GM12878 (cell line): ENCODE data around the gene KDM5C. TPM values are rescaled to one million over a fixed set of nuclear protein-coding genes. Genes with fewer than 3 reads are reported as not detected.

ENCODE experiments used
- ATAC-seq: fragments of 200-7000 bp; cut with Tn5 transposase; 3 replicates; pipeline ENCODE4 v1.9.1; 2020; ENCODE audit warnings: mild to moderate bottlenecking, moderate library complexity
- BruUV-seq: library from RNA; stranded (reverse); fragments of 400-500 nt; replicated peaks from 2 replicates; lab custom pipeline; 2021; lab: Mats Ljungman, UMichigan
- CTCF ChIA-PET: fragments of 300-600 bp; sonication (Branson Sonifier 250); formaldehyde crosslinking; extraction: SDS; loops from one replicate; lab custom pipeline; 2021; ENCODE audit warnings: inconsistent platforms; lab: Yijun Ruan, JAX
- POLR2A ChIA-PET: fragments of 350-600 bp; formaldehyde crosslinking; extraction: SDS; loops from one replicate; lab custom pipeline; 2021; ENCODE audit warnings: inconsistent platforms; lab: Charles Lee
- RAD21 ChIA-PET: fragments of 300-600 bp; sonication (Branson Sonifier 250); formaldehyde crosslinking; loops from one replicate; lab custom pipeline; 2023; ENCODE audit warnings: antibody characterized with exemption; ENCODE audit not compliant: unreplicated experiment; lab: Charles Lee
- SMC1A ChIA-PET: fragments of 300-600 bp; sonication (Branson Sonifier 250); formaldehyde crosslinking; loops from one replicate; lab custom pipeline; 2023; ENCODE audit not compliant: unreplicated experiment, uncharacterized antibody; lab: Charles Lee
- DNase-seq: peaks from one replicate; pipeline ENCODE4 v3.0.0-alpha.2; 2011; ENCODE audit warnings: low read depth, low spot score
- FAIRE-seq: peaks from 3 replicates; lab custom pipeline; 2011; peaks lifted over from hg19 to GRCh38; lab: Jason Lieb, UNC
- H2AFZ ChIP-seq: 2 replicates; pipeline ENCODE4 v1.6.0; 2011; ENCODE audit warnings: low read depth, low read length, control low read depth; ENCODE audit not compliant: control insufficient read depth
- H3K27ac ChIP-seq: 2 replicates; pipeline ENCODE4 v1.5.1; 2011; ENCODE audit warnings: control low read depth; ENCODE audit not compliant: control insufficient read depth, insufficient read depth
- H3K27me3 ChIP-seq, 2 experiments: replicated peaks in 1 of 2; 2 replicates each; pipeline versions ENCODE4 v1.6.0 to v1.6.1; 2011; ENCODE audit warnings: low read length in 1 of 2; ENCODE audit not compliant: control insufficient read depth in 2 of 2, insufficient read depth in 2 of 2
- H3K36me3 ChIP-seq, 2 experiments: 2 replicates each; pipeline ENCODE4 v1.5.1; 2011; ENCODE audit warnings: low read length in 1 of 2; ENCODE audit not compliant: control insufficient read depth in 2 of 2, insufficient read depth in 2 of 2
- H3K4me1 ChIP-seq: 2 replicates; pipeline ENCODE4 v1.6.1; 2011; ENCODE audit warnings: mild to moderate bottlenecking, low read length, moderate library complexity, mixed read lengths; ENCODE audit not compliant: control insufficient read depth, insufficient read depth
- H3K4me2 ChIP-seq: 2 replicates; pipeline ENCODE4 v1.6.0; 2011; ENCODE audit warnings: control low read depth; ENCODE audit not compliant: control insufficient read depth, insufficient read depth
- H3K4me3 ChIP-seq: fragments of 200-600 bp; sonication (generic); 2 replicates; pipeline ENCODE4 v1.5.1; 2016
- H3K79me2 ChIP-seq: 2 replicates; pipeline ENCODE4 v1.6.0; 2011; ENCODE audit warnings: low read length; ENCODE audit not compliant: control insufficient read depth, insufficient read depth
- H3K9ac ChIP-seq: 2 replicates; pipeline ENCODE4 v1.8.0; 2011; ENCODE audit warnings: low read length, control low read depth, mixed read lengths; ENCODE audit not compliant: control insufficient read depth, insufficient read depth
- H3K9me3 ChIP-seq: replicated peaks from 3 replicates; pipeline ENCODE4 v1.5.1; 2011; ENCODE audit warnings: mild to moderate bottlenecking, low read length; ENCODE audit not compliant: control insufficient read depth, insufficient read depth
- H4K20me1 ChIP-seq: 2 replicates; pipeline ENCODE4 v1.6.0; 2011; ENCODE audit not compliant: control insufficient read depth, insufficient read depth
- CTCF ChIP-seq, 3 experiments: IDR thresholded peaks in 2 of 3; conservative IDR thresholded peaks in 1 of 3; 2 replicates each; pipeline ENCODE4 v1.5.1; 2011; ENCODE audit warnings: low read depth in 3 of 3, low read length in 3 of 3, mild to moderate bottlenecking in 3 of 3, control low read depth in 2 of 3, moderate library complexity in 2 of 3, inconsistent platforms in 1 of 3, mixed read lengths in 1 of 3; ENCODE audit not compliant: control insufficient read depth in 2 of 3, insufficient read depth in 1 of 3; ENCODE audit errors: extremely low read depth in 1 of 3
- E2F8 ChIP-seq: fragments of 450-650 bp; IDR thresholded peaks from 2 replicates; pipeline ENCODE4 v1.6.1; 2018; ENCODE audit warnings: mild to moderate bottlenecking, low read depth, moderate library complexity; ENCODE audit not compliant: partially characterized antibody
- MTA3 ChIP-seq: IDR thresholded peaks from 2 replicates; pipeline ENCODE4 v1.6.1; 2012; ENCODE audit warnings: low read length, inconsistent platforms, borderline replicate concordance
- POLR2AphosphoS5 ChIP-seq: IDR thresholded peaks from 2 replicates; pipeline ENCODE4 v1.6.1; 2011; ENCODE audit warnings: mild to moderate bottlenecking, low read length, inconsistent platforms
- POU2F2 ChIP-seq: IDR thresholded peaks from 3 replicates; pipeline ENCODE4 v1.6.1; 2011; ENCODE audit warnings: low read depth, mild to moderate bottlenecking, low read length, borderline replicate concordance
- SREBF2 ChIP-seq: IDR thresholded peaks from 2 replicates; pipeline ENCODE4 v1.6.1; 2012; ENCODE audit warnings: mild to moderate bottlenecking, low read length
- ZNF207 ChIP-seq: fragments of 450-650 bp; IDR thresholded peaks from 2 replicates; pipeline ENCODE4 v1.6.1; 2014; ENCODE audit warnings: antibody characterized with exemption, mild to moderate bottlenecking, borderline replicate concordance
- WGBS: methylation state at CpG from one replicate; pipeline ENCODE4 v1.1.6; 2016; ENCODE audit warnings: low lambda C conversion rate; ENCODE audit not compliant: insufficient replicate concordance, insufficient coverage; ENCODE audit errors: missing lambda C conversion rate; 5-methylcytosine and 5-hydroxymethylcytosine counted together
- in situ Hi-C: fragments of 300-500 bp; cut with MboI; formaldehyde crosslinking; loops from 9 replicates; pipeline ENCODE4 v1.14.3; 2018; ENCODE audit warnings: mixed read lengths
- intact Hi-C: fragments of 100-400 bp; cut with micrococcal nuclease; formaldehyde crosslinking; loops from one replicate; pipeline ENCODE4 v1.14.2; 2022; ENCODE audit not compliant: unreplicated experiment
- polyA plus RNA-seq, 11 experiments: library from polyadenylated mRNA; depleted of rRNA in 4 of 11; unstranded in 6 of 11; stranded (reverse) in 5 of 11; fragments of >200 nt; fragmentation: Nextera tagmentation in 4 of 11; fragmentation: Illumina TruSeq in 1 of 11; extraction: Ambion mirVana in 4 of 11; extraction: Trizol in 1 of 11; gene quantifications; 1 replicate in 1 of 11; 2 replicates in 10 of 11; pipeline versions ENCODE4 v1.2.1 to v1.2.3, GENCODE V29; 2011 to 2016; ENCODE audit warnings: inconsistent platforms in 2 of 11, missing spikeins in 2 of 11, low read depth in 1 of 11
- total RNA-seq, 4 experiments: library from RNA; depleted of rRNA in 3 of 4; stranded (reverse); fragments of >200 nt in 3 of 4; fragmentation: Illumina TruSeq in 1 of 4; extraction: Trizol in 1 of 4; gene quantifications; 2 replicates each; pipeline versions ENCODE4 v1.2.1 to v1.2.3, GENCODE V29; 2013 to 2021

The KDM5C gene
- total and polyA plus RNA-seq, 10 of the 15 experiments (the other 5 are each of a cell fraction or from before 2014, with no cell fraction given) = 1.5 to 110 (median 53.0) TPM

- no peak overlapping the region for H3K4me3 ChIP-seq
- SMC1A ChIA-PET = interaction anchor here (0.9 kb wide), 1 partner anchor 26 kb away, joined by 3 read pairs; no protein-coding TSS in a partner anchor
- POLR2A ChIA-PET = no interaction called here
- no peak overlapping the region for H3K9ac ChIP-seq
- 82% methylated on average over 6 of the region's 6 CpGs for WGBS
- H3K4me1 ChIP-seq = peaks cover 6% of the 10 kb centered on the region
- TF ChIP-seq POLR2AphosphoS5 (peak; percentile 27; the same call in 1 of the 2 replicates), ZNF207 (no peak), E2F8 (no peak), SREBF2 (no peak), MTA3 (peak; percentile 77; the same call in 1 of the 2 replicates), POU2F2 (0 out of 3 replicates have a peak, but pooled peaks have one; percentile 21), CTCF (IDR thresholded peaks at IDR 0.05 in 2 of 3, conservative IDR thresholded peaks at IDR 0.05 in 1 of 3; ENCODE audit: control insufficient read depth in 2 of 3, extremely low read depth in 1 of 3, insufficient read depth in 1 of 3, low read depth in 3 of 3, low read length in 3 of 3) (peak in 2 of 3 experiments; percentile 6 to 21; a peak in 1 of 6 replicates)
- H4K20me1 ChIP-seq = no peaks in the 10 kb centered on the region
- H3K36me3 ChIP-seq = peaks cover 16 to 22% of the 10 kb centered on the region in 2 experiments; a peak in 3 of 4 replicates
- CTCF ChIA-PET = interaction anchor here (0.6 to 1.9 kb wide), 6 partner anchors 10 to 92 kb away, joined by 3 to 9 read pairs (median 4); no protein-coding TSS in a partner anchor
- no peak overlapping the region for H2AFZ ChIP-seq
- no peaks in the 10 kb centered on the region for H3K9me3 ChIP-seq
- H3K27ac ChIP-seq = no peak overlapping the region
- RAD21 ChIA-PET = no interaction called here
- FAIRE-seq (no peak), DNase-seq (no peak), ATAC-seq (peak; percentile 15; the same call in 1 of the 3 replicates)
- no TSS peak for BruUV-seq
- H3K4me2 ChIP-seq = no peak overlapping the region
- H3K27me3 ChIP-seq = no peaks in the 10 kb centered on the region
- intact Hi-C loops = no loop called here
- H3K79me2 ChIP-seq = no peaks in the 10 kb centered on the region
- in situ Hi-C loops = no loop called here
These were observed 34.5 kb downstream of the KDM5C start for GRCh38 chrX:53190363-53190960.
